Activated naive CD8-positive, alpha-beta T cell treated with anti-CD3 and anti-CD28 coated beads for 36 hours (primary cell): ENCODE measurements around the gene PRKAR1B. TPM values are rescaled to one million over a fixed set of nuclear protein-coding genes. Genes with fewer than 3 reads are reported as not detected.
"Not testable (repeated sequence)": the region's sequence is repeated elsewhere in the genome, so short reads cannot be mapped to it uniquely, and the experiment has no call there.

Source experiments
- DNase-seq: peaks from one replicate; pipeline ENCODE4 v3.0.0; 2021
- H3K27ac Mint-ChIP-seq: one replicate; pipeline ENCODE4 v1.8.0; 2022; ENCODE audit warnings: mild to moderate bottlenecking, moderate library complexity, mixed read lengths
- H3K27me3 Mint-ChIP-seq: one replicate; pipeline ENCODE4 v1.8.0; 2022; ENCODE audit warnings: mild to moderate bottlenecking, mixed read lengths
- H3K36me3 Mint-ChIP-seq: one replicate; pipeline ENCODE4 v1.8.0; 2021; ENCODE audit warnings: mild to moderate bottlenecking, mixed read lengths
- H3K4me1 Mint-ChIP-seq: one replicate; pipeline ENCODE4 v1.8.0; 2021; ENCODE audit warnings: mixed read lengths
- H3K4me3 Mint-ChIP-seq: one replicate; pipeline ENCODE4 v1.8.0; 2022; ENCODE audit warnings: mild to moderate bottlenecking, moderate library complexity, mixed read lengths
- H3K9me3 Mint-ChIP-seq: one replicate; pipeline ENCODE4 v1.8.0; 2022; ENCODE audit warnings: mixed read lengths
- total RNA-seq, 2 experiments: library from RNA; stranded (reverse); gene quantifications; one replicate each; pipeline ENCODE4 v1.2.3, GENCODE V29; 2021

PRKAR1B gene
- total RNA-seq, 2 experiments from 2014 or later: 38.1 to 40.2 TPM

DNA sequence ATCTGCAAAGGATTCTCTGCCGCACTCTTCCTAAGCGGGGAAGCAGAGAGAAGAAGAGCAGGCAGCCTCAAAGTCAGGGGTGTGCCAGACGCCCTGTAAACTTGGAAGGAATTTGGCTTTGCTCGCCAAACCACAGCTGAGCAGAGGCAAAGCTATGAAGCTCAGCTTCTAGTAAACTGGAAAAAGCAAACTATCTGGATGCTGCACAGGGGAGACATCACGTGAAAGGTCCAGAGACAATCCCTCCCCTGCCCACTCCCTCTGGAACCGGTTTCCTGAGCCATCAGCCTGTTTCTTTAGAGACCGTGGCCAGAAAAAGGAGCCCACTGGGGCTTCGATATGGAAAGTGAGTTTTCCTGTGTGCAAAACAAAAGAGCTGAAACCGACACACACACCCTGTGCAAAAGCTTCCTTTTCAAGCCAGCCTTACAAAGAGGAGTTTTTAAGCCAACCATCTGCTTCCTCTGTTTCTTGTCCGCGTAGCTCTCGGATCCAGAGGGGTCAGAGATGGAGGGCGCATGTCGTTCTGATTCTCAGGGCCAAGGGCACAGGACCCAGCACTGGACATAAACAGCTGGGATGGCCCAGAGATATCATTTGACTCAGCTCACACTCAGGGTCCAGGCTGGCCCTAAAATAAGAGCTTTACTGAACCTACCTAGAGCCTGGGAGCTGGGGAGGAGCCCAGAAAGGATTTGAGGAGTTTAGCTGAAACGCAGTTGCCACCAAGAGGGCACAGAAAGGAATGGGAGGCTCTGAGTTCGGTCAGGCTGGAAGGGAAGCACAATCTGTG is 58.7 kb downstream of the PRKAR1B start:
- Mint-ChIP-seq H3K4me1 (no peaks in the 10 kb centered on the region), H3K9me3 (peaks cover 8% of the 10 kb centered on the region), H3K36me3 (peaks cover 14% of the 10 kb centered on the region), H3K27ac (peak overlapping the region; percentile 51), H3K4me3 (no peak overlapping the region), H3K27me3 (no peaks in the 10 kb centered on the region)
- DNase-seq: no peak

GRCh38 chr7:666454-667292 is 60.4 kb downstream of the PRKAR1B start:
- peaks cover 14% of the 10 kb centered on the region for H3K36me3 Mint-ChIP-seq
- H3K9me3 Mint-ChIP-seq: peaks cover 8% of the 10 kb centered on the region
- peaks cover 8% of the 10 kb centered on the region for H3K4me1 Mint-ChIP-seq
- no peak overlapping the region for H3K4me3 Mint-ChIP-seq
- H3K27me3 Mint-ChIP-seq: no peaks in the 10 kb centered on the region
- H3K27ac Mint-ChIP-seq: no peak overlapping the region
- DNase-seq: no peak

DNA sequence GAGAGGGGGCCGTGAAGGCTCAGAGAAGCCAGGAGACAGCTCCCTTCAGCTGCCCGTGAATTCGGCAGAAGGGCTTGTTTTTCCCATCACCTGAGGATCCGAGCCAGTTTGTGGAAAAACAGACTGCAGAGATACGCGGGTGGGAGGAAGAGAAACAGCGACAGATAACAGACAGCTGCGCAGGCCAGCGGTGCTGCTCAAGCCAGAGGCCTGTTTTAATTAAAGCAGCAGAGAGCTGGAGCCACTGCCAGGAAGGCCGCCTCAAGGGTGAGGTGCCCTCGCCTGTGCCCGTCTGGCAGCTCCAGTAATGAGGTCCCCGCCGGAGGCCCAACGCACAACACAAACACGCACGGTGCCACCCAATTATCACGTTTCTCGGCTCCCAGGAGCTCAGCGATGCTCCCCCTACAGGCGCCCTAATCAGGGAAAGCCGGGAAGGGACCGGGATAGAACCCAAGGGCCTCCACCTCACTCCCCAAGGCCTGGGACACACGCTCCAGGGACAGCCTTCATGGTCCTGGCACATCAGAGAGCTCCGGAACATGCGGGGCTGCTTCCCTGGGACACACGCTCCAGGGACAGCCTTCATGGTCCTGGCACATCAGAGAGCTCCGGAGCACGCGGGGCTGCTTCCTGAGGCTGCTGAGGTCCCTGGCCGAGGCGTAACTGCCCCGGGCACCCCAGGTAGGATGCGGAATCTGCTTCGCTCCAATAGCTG is 61.2 kb downstream of the PRKAR1B start:
- DNase-seq: no peak
- no peak overlapping the region for H3K27ac Mint-ChIP-seq
- no peak overlapping the region for H3K4me3 Mint-ChIP-seq
- peaks cover 12% of the 10 kb centered on the region for H3K36me3 Mint-ChIP-seq
- H3K27me3 Mint-ChIP-seq: no peaks in the 10 kb centered on the region
- peaks cover 8% of the 10 kb centered on the region for H3K4me1 Mint-ChIP-seq
- H3K9me3 Mint-ChIP-seq: peaks cover 8% of the 10 kb centered on the region

DNA sequence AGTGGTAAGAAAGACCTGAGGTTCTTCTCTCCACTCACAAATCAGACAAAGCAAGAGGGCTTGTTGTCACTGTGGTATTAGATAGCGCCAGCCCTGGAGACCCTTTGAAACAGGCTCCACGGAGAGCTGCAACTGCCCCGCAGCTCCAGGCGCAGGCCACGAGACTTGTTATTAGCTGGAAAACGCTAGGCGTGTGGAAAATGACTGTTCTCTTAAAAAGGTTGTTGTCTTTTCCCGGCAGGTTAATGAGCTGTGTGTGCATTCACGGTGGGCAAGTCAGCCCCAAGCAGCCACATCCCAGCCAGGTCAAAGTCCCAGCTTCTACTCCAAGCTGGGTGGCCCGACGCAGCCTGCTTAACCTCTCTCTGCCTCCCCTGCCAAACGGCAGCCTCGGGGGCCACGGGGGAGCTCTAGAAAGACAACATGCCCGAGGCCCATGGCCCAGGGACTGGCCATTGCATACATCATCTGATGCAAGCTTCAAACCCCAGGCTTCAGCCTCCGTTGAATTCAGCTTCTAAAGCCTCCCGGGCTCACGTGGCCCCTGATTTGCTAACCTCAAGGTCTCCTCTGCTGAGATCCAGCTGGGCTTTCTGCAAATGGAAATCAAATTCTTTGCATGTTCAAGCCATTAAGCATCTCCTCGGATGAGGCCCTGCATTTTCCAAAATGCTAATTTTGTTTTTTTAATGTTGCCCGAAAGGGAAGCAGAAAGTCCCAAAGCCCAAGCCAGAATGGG is 61.9 kb downstream of the PRKAR1B start:
- Mint-ChIP-seq H3K27ac (no peak overlapping the region), H3K27me3 (no peaks in the 10 kb centered on the region), H3K4me1 (peaks cover 8% of the 10 kb centered on the region), H3K36me3 (peaks cover 12% of the 10 kb centered on the region), H3K9me3 (peaks cover 8% of the 10 kb centered on the region), H3K4me3 (no peak overlapping the region)
- no peak for DNase-seq

GRCh38 chr7:664402-664775 is 62.7 kb downstream of the PRKAR1B start:
- Mint-ChIP-seq H3K4me3 (no peak overlapping the region), H3K27ac (no peak overlapping the region)

GRCh38 chr7:662576-662975 is 64.5 kb downstream of the PRKAR1B start:
- H3K27me3 Mint-ChIP-seq: no peaks in the 10 kb centered on the region
- peaks cover 8% of the 10 kb centered on the region for H3K4me1 Mint-ChIP-seq
- peaks cover 6% of the 10 kb centered on the region for H3K9me3 Mint-ChIP-seq
- peak overlapping the region; percentile 34 for H3K27ac Mint-ChIP-seq
- H3K4me3 Mint-ChIP-seq: no peak overlapping the region
- DNase-seq: no peak
- peaks cover 9% of the 10 kb centered on the region for H3K36me3 Mint-ChIP-seq

More at GRCh38 chr7:664402-664775, 62.7 kb downstream of the PRKAR1B start:
- H3K36me3 Mint-ChIP-seq: peaks cover 10% of the 10 kb centered on the region
- peaks cover 8% of the 10 kb centered on the region for H3K9me3 Mint-ChIP-seq
- H3K4me1 Mint-ChIP-seq: peaks cover 8% of the 10 kb centered on the region
- DNase-seq: no peak
- H3K27me3 Mint-ChIP-seq: no peaks in the 10 kb centered on the region

DNA sequence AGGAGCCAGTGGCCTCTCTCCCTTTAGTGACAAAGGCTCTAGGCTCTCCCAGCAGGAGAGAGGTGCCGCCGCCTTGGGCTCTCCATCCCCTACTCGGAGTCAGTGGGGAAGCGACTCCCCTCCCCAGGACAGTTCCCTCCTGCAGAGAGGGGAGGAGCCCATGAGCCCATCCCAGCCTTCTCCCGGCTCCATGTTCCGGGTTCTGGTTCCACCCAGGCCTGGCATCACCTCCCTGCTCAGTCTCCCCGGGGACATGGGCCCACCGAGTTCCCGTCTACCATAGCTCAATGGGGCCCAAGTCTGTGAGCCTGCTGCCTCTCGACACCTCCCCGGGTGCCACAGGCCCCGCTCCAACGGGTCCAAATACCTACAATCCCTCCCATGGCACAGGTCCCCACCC is 67.1 kb downstream of the PRKAR1B start:
- no peak for DNase-seq
- Mint-ChIP-seq H3K27me3 (no peaks in the 10 kb centered on the region), H3K9me3 (peaks cover 6% of the 10 kb centered on the region), H3K4me1 (peaks cover 8% of the 10 kb centered on the region), H3K27ac (no peak overlapping the region), H3K36me3 (peaks cover 9% of the 10 kb centered on the region), H3K4me3 (no peak overlapping the region)

- peaks cover 8% of the 10 kb centered on the region for H3K4me1 Mint-ChIP-seq
- no peak overlapping the region for H3K27ac Mint-ChIP-seq
- H3K4me3 Mint-ChIP-seq: no peak overlapping the region
- no peaks in the 10 kb centered on the region for H3K27me3 Mint-ChIP-seq
- peaks cover 6% of the 10 kb centered on the region for H3K9me3 Mint-ChIP-seq
- H3K36me3 Mint-ChIP-seq: peaks cover 9% of the 10 kb centered on the region
- no peak for DNase-seq
These were observed 67.7 kb downstream of the PRKAR1B start for GRCh38 chr7:659306-659847.

- Mint-ChIP-seq H3K27ac (no peak overlapping the region), H3K27me3 (no peaks in the 10 kb centered on the region)
These were observed 69.4 kb downstream of the PRKAR1B start for GRCh38 chr7:657565-658119.

DNA sequence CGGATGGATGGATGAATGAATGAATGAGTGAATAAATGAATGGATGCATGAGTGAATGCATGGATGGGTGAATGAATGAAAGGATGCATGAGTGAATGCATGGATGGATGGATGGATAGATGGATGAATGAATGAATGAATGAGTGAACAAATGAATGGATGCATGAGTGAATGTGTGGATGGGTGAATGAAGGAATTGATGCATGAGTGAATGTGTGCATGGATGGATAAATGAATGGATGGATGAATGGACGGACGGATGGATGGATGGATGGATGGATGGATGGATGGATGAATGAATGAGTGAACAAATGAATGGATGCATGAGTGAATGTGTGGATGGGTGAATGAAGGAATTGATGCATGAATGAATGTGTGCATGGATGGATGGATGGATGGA is 70.1 kb downstream of the PRKAR1B start:
- H3K9me3 Mint-ChIP-seq, H3K27ac Mint-ChIP-seq, H3K4me1 Mint-ChIP-seq, DNase-seq, H3K27me3 Mint-ChIP-seq, H3K4me3 Mint-ChIP-seq: not testable (repeated sequence)
- H3K36me3 Mint-ChIP-seq: peaks cover 10% of the 10 kb centered on the region

More at GRCh38 chr7:657565-658119, 69.4 kb downstream of the PRKAR1B start:
- Mint-ChIP-seq H3K9me3 (peaks cover 6% of the 10 kb centered on the region), H3K4me3 (no peak overlapping the region), H3K4me1 (peaks cover 3% of the 10 kb centered on the region), H3K36me3 (peaks cover 10% of the 10 kb centered on the region)
- no peak for DNase-seq

DNA sequence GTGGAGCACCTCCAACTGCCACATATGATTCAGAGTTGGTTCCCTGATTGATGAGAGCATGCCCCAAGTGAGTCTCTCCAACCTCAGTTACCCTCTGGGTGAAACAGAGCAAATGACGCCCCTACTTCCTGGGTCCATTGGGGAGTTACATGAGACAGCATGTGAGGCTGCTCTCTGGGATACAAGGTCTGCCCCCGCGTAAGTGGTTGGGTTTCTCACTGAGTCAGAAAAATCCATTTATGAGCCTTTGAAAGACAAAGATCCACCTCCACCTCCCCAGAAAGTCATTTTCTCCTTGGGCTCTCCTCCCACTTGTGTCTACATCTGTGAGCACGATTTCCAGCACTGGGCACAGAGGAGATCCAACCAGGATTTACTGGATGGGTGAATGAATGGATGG is 71.3 kb downstream of the PRKAR1B start:
- Mint-ChIP-seq H3K27me3 (no peaks in the 10 kb centered on the region), H3K36me3 (peaks cover 10% of the 10 kb centered on the region), H3K9me3 (peaks cover 6% of the 10 kb centered on the region), H3K4me3 (no peak overlapping the region), H3K4me1 (no peaks in the 10 kb centered on the region), H3K27ac (no peak overlapping the region)
- no peak for DNase-seq

GRCh38 chr7:653829-654764 is 73.0 kb downstream of the PRKAR1B start:
- H3K4me3 Mint-ChIP-seq: no peak overlapping the region
- no peaks in the 10 kb centered on the region for H3K27me3 Mint-ChIP-seq
- no peaks in the 10 kb centered on the region for H3K4me1 Mint-ChIP-seq
- H3K27ac Mint-ChIP-seq: no peak overlapping the region
- peaks cover 3% of the 10 kb centered on the region for H3K9me3 Mint-ChIP-seq
- DNase-seq: no peak
- peaks cover 7% of the 10 kb centered on the region for H3K36me3 Mint-ChIP-seq

GRCh38 chr7:652881-653280 is 74.2 kb downstream of the PRKAR1B start:
- peaks cover 1% of the 10 kb centered on the region for H3K36me3 Mint-ChIP-seq
- no peak overlapping the region for H3K4me3 Mint-ChIP-seq
- H3K27ac Mint-ChIP-seq: no peak overlapping the region
- DNase-seq: no peak
- H3K9me3 Mint-ChIP-seq: no peaks in the 10 kb centered on the region
- H3K27me3 Mint-ChIP-seq: no peaks in the 10 kb centered on the region
- H3K4me1 Mint-ChIP-seq: no peaks in the 10 kb centered on the region
